GM12801 (cell line): ENCODE data around the gene MS4A13.

ENCODE experiments used
- TF ChIP-seq, protein P1 (sequence below): IDR thresholded peaks from one replicate; pipeline ENCODE4 v1.5.1; 2011; ENCODE audit warnings: control low read depth; ENCODE audit not compliant: insufficient read length; ENCODE audit errors: extremely low read depth

MS4A13 gene, protein sequence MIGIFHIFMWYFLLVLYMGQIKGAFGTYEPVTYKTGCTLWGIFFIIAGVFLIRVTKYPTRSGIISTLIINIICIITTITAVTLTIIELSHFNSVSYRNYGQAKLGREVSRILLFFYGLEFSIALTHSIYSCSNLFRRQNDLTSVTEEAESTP

DNA sequence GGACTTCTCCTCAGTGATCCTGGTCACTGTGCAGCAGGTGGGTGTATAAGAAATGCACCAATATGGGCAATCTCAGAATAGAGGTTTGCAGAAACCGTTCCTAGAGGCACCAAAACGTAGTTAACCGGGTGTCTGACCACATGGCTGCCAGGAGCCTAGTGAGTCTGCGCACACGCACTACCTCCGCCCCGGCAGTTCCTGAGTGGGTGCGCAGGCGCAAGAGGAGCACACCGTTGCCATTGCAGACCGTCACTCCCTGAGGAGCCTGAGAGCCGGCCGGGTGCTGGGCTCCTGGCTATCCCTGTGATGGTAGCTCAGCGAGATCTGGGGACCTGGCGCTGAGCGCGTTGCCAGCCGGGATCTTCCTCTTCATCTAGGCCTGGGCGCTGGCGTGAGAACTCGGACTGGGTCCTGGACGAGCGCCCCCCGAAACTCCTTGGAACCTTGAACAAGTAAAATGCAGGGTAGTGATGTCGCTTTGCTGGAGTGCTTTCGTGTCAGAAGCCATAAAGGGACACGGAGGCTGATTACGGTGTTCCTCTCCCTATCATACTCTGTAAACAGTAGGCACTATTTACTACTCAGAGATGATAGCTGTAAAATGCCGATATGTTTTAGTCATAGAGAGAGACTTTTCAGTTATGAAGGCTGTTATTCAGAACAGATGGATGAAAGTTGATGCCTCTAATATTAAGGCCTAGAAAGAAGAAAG is at the start of gene MS4A13:
TSS of gene MS4A13 (plus strand) at position 249 of the 712 bp plus-strand sequence. CDS start 2,692 bp downstream, outside the sequence.
- TF ChIP-seq, protein P1, sequence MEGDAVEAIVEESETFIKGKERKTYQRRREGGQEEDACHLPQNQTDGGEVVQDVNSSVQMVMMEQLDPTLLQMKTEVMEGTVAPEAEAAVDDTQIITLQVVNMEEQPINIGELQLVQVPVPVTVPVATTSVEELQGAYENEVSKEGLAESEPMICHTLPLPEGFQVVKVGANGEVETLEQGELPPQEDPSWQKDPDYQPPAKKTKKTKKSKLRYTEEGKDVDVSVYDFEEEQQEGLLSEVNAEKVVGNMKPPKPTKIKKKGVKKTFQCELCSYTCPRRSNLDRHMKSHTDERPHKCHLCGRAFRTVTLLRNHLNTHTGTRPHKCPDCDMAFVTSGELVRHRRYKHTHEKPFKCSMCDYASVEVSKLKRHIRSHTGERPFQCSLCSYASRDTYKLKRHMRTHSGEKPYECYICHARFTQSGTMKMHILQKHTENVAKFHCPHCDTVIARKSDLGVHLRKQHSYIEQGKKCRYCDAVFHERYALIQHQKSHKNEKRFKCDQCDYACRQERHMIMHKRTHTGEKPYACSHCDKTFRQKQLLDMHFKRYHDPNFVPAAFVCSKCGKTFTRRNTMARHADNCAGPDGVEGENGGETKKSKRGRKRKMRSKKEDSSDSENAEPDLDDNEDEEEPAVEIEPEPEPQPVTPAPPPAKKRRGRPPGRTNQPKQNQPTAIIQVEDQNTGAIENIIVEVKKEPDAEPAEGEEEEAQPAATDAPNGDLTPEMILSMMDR: no peak

DNA sequence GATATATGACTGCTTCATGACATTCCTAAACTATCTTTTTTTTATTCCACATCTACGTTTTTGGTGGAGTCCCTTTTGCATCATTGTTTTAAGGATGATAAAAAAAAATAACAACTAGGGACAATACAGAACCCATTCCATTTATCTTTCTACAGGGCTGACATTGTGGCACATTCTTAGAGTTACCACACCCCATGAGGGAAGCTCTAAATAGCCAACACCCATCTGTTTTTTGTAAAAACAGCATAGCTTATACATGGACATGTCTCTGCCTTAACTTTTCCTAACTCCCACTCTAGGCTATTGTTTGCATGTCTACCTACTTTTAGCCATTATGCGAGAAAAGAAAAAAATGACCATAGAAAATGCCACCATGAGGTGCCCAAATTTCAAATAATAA is 46.4 kb upstream of the MS4A13 start:
- TF ChIP-seq, protein P1: no peak

DNA sequence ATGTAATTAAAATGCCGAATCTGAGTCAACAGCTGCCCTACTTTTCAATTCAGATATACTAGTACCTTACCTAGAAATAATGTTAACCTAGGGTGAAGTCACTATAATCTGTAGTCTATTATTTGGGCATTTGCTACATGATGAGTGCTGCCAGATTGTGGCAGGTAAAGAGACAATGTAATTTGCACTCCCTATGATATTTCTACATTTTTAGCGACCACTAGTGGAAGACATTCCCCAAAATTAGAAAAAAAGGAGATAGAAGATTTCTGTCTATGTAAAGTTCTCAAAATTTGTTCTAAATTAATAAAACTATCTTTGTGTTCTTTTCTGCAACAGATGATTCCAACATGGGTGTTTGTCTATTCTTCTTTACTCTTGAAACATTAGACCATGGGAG is 45.5 kb upstream of the MS4A13 start:
- TF ChIP-seq, protein P1: no peak

DNA sequence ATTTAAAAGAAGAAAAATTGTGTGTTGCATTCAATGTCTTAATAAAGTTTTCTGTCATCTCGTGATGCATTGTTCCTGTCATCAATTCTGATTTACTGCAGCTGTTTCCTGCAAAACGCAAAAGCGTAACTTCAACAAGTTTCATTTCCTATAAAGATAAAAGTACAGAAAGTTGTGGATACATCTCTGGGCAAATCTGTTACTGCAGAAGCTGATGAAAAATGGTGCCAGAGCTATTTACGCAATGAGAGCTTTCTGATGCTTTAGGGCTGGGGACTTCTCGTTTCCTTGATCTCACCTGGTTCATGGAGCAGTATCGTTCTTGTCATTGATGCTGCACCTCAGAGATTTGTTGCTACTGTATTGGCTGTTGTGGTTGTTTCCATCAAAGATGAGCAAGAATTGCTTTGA is 38.2 kb upstream of the MS4A13 start:
- TF ChIP-seq, protein P1: no peak

DNA sequence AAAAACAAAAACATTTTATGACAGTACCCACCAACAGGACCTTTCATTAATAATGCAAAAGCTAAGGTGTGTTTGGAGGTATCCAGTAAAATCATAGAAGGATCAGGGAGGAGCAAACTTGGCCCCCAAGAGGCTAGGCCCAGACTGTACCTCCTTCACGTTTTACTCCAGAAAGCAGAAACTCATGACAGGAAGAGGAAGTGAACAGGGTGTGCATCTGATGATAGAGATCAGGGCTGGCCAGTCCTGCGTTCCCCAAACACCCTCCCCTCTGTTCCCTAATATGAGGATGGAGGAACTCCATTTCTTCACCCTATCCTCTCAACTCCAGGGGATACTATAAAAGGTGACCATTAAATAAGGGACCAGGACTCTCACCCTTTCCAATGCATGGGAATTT is 32.8 kb upstream of the MS4A13 start:
- TF ChIP-seq, protein P1: no peak

DNA sequence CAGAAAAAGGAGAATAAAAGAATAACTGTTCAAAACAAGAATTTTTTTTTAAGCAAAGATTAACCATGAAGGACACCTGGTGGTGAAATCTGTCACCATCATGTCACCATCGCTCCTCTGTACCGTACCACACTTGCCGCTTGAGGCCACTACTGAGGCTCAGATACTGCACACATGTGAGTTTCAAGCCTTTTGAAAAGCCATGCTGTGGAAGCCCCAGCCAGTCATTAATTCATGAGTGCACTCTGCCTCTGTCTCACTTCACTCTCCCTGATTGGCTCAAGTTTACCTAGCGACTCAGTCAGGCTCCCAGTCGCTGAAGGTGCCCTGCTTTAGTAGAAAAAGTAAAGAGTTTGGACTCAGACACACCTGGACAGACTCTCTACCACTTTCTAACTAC is 29.2 kb upstream of the MS4A13 start:
- TF ChIP-seq, protein P1: peak; percentile 97

DNA sequence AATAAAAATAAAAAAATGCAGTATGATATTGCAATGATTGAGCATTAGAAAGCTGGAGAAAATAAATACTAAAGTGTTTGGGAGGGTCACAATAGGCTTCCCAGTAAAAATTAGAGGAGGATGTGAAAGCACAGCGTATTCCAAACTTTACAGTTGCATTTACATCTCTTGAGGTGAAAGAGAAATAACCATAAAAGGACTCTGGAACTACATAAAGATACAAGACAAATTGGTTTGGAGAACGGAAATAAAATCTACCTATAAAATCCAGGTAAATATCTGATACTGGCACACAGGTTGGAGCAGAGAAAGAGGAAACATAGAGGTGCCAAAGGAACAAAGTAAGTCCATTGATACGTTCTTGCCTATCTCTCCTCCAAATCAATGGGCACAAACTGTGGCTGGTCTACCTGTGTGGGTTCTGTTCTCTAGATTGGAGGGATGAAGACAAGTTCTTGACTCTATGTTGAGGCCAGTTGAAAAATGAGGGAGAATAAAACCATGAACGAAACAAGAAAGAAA is 22.6 kb upstream of the MS4A13 start, which contains the start of gene MS4A12:
TSS of gene MS4A12 (plus strand) at position 291 of the 522 bp plus-strand sequence. CDS start 4,541 bp downstream, outside the sequence.
- TF ChIP-seq, protein P1: no peak
